GM23338 (cell line): ENCODE data around the gene ZNF22.

Source experiments
- CREB1 ChIP-seq: fragments of 250-450 bp; sonication (Bioruptor Pico); IDR thresholded peaks from 2 replicates; pipeline ENCODE4 v1.5.0; 2020; ENCODE audit warnings: low read depth, mild to moderate bottlenecking, moderate library complexity
- EZH2 ChIP-seq: fragments of 200-600 bp; sonication (generic); IDR thresholded peaks from one replicate; pipeline ENCODE4 v1.8.0; 2017; ENCODE audit warnings: antibody characterized with exemption, mild to moderate bottlenecking, low read depth; ENCODE audit not compliant: unreplicated experiment
- EZH2phosphoT487 ChIP-seq: fragments of 200-600 bp; sonication (generic); IDR thresholded peaks from one replicate; pipeline ENCODE4 v1.8.1; 2018; ENCODE audit warnings: antibody characterized with exemption; ENCODE audit not compliant: unreplicated experiment
- JUNB ChIP-seq: IDR thresholded peaks from one replicate; pipeline ENCODE4 v1.6.1; 2016; ENCODE audit warnings: antibody characterized with exemption; ENCODE audit not compliant: unreplicated experiment
- NANOG ChIP-seq: IDR thresholded peaks from 2 replicates; pipeline ENCODE4 v1.6.1; 2016; ENCODE audit warnings: antibody characterized with exemption, borderline replicate concordance
- POLR2AphosphoS5 ChIP-seq: IDR thresholded peaks from 2 replicates; pipeline ENCODE4 v1.6.1; 2016; ENCODE audit warnings: antibody characterized with exemption, low read depth
- STAT1 ChIP-seq: IDR thresholded peaks from one replicate; pipeline ENCODE4 v1.6.1; 2016; ENCODE audit warnings: antibody characterized with exemption; ENCODE audit not compliant: unreplicated experiment
- ZNF114 ChIP-seq: fragments of 250-450 bp; sonication (Bioruptor Pico); IDR thresholded peaks from 2 replicates; pipeline ENCODE4 v1.5.0; 2020; ENCODE audit warnings: mild to moderate bottlenecking, moderate library complexity
- ZNF331 ChIP-seq: fragments of 250-450 bp; sonication (Bioruptor Pico); IDR thresholded peaks from 2 replicates; pipeline ENCODE4 v1.5.0; 2020; ENCODE audit warnings: low read depth, mild to moderate bottlenecking, moderate library complexity
- TF ChIP-seq, protein P1 (sequence below), 2 experiments: fragments of 200-600 bp in 1 of 2; sonication (generic) in 1 of 2; conservative IDR thresholded peaks; 2 replicates each; pipeline versions ENCODE4 v1.5.1 to v1.6.1; 2016 to 2017; ENCODE audit warnings: antibody characterized with exemption in 2 of 2, low read depth in 2 of 2, mild to moderate bottlenecking in 2 of 2, moderate library complexity in 1 of 2
- TF ChIP-seq, protein P2 (sequence below): IDR thresholded peaks from one replicate; pipeline ENCODE4 v1.6.1; 2018; ENCODE audit warnings: antibody characterized with exemption; ENCODE audit not compliant: unreplicated experiment
- TF ChIP-seq, protein P3 (sequence below): IDR thresholded peaks from 2 replicates; pipeline ENCODE4 v1.6.1; 2016; ENCODE audit warnings: antibody characterized with exemption
- TF ChIP-seq, protein P4 (sequence below): fragments of 250-450 bp; sonication (Bioruptor Pico); IDR thresholded peaks from 2 replicates; pipeline ENCODE4 v1.5.0; 2020; ENCODE audit warnings: mild to moderate bottlenecking, moderate library complexity

DNA sequence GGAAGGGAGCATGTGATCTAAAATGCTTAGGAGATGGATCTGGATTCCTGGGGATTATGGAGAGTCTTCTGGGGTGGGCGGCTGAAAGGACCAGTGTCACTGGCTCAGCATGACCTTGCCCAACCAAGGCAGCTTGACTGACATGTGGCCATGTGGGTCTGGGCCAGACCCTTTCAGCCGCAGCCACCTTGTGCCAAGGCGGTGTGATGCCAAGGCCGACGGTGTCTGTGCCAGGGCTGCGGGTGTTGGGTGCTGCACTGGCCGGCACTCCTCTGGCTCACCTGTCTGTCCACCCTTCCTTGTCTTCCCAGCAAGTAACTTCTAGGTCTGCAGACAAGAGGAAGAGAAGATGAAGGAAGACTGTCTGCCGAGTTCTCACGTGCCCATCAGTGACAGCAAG, 30.9 kb upstream of the ZNF22 start:
- TF ChIP-seq, protein P1, sequence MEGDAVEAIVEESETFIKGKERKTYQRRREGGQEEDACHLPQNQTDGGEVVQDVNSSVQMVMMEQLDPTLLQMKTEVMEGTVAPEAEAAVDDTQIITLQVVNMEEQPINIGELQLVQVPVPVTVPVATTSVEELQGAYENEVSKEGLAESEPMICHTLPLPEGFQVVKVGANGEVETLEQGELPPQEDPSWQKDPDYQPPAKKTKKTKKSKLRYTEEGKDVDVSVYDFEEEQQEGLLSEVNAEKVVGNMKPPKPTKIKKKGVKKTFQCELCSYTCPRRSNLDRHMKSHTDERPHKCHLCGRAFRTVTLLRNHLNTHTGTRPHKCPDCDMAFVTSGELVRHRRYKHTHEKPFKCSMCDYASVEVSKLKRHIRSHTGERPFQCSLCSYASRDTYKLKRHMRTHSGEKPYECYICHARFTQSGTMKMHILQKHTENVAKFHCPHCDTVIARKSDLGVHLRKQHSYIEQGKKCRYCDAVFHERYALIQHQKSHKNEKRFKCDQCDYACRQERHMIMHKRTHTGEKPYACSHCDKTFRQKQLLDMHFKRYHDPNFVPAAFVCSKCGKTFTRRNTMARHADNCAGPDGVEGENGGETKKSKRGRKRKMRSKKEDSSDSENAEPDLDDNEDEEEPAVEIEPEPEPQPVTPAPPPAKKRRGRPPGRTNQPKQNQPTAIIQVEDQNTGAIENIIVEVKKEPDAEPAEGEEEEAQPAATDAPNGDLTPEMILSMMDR (conservative IDR thresholded peaks at IDR 0.05; ENCODE audit: low read depth in 2 of 2) = no peak
- TF ChIP-seq, protein P2, sequence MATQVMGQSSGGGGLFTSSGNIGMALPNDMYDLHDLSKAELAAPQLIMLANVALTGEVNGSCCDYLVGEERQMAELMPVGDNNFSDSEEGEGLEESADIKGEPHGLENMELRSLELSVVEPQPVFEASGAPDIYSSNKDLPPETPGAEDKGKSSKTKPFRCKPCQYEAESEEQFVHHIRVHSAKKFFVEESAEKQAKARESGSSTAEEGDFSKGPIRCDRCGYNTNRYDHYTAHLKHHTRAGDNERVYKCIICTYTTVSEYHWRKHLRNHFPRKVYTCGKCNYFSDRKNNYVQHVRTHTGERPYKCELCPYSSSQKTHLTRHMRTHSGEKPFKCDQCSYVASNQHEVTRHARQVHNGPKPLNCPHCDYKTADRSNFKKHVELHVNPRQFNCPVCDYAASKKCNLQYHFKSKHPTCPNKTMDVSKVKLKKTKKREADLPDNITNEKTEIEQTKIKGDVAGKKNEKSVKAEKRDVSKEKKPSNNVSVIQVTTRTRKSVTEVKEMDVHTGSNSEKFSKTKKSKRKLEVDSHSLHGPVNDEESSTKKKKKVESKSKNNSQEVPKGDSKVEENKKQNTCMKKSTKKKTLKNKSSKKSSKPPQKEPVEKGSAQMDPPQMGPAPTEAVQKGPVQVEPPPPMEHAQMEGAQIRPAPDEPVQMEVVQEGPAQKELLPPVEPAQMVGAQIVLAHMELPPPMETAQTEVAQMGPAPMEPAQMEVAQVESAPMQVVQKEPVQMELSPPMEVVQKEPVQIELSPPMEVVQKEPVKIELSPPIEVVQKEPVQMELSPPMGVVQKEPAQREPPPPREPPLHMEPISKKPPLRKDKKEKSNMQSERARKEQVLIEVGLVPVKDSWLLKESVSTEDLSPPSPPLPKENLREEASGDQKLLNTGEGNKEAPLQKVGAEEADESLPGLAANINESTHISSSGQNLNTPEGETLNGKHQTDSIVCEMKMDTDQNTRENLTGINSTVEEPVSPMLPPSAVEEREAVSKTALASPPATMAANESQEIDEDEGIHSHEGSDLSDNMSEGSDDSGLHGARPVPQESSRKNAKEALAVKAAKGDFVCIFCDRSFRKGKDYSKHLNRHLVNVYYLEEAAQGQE = no peak
- no peak for TF ChIP-seq POLR2AphosphoS5
- TF ChIP-seq EZH2phosphoT487 = no peak
- no peak for TF ChIP-seq EZH2
- no peak for TF ChIP-seq JUNB
- TF ChIP-seq CREB1 (CRISPR knock-in tag) = no peak
- no peak for TF ChIP-seq NANOG
- no peak for TF ChIP-seq STAT1
- no peak for TF ChIP-seq ZNF331 (CRISPR knock-in tag)
- TF ChIP-seq ZNF114 (CRISPR knock-in tag) = no peak
- TF ChIP-seq, protein P3, sequence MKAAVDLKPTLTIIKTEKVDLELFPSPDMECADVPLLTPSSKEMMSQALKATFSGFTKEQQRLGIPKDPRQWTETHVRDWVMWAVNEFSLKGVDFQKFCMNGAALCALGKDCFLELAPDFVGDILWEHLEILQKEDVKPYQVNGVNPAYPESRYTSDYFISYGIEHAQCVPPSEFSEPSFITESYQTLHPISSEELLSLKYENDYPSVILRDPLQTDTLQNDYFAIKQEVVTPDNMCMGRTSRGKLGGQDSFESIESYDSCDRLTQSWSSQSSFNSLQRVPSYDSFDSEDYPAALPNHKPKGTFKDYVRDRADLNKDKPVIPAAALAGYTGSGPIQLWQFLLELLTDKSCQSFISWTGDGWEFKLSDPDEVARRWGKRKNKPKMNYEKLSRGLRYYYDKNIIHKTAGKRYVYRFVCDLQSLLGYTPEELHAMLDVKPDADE = no peak
- TF ChIP-seq, protein P4, sequence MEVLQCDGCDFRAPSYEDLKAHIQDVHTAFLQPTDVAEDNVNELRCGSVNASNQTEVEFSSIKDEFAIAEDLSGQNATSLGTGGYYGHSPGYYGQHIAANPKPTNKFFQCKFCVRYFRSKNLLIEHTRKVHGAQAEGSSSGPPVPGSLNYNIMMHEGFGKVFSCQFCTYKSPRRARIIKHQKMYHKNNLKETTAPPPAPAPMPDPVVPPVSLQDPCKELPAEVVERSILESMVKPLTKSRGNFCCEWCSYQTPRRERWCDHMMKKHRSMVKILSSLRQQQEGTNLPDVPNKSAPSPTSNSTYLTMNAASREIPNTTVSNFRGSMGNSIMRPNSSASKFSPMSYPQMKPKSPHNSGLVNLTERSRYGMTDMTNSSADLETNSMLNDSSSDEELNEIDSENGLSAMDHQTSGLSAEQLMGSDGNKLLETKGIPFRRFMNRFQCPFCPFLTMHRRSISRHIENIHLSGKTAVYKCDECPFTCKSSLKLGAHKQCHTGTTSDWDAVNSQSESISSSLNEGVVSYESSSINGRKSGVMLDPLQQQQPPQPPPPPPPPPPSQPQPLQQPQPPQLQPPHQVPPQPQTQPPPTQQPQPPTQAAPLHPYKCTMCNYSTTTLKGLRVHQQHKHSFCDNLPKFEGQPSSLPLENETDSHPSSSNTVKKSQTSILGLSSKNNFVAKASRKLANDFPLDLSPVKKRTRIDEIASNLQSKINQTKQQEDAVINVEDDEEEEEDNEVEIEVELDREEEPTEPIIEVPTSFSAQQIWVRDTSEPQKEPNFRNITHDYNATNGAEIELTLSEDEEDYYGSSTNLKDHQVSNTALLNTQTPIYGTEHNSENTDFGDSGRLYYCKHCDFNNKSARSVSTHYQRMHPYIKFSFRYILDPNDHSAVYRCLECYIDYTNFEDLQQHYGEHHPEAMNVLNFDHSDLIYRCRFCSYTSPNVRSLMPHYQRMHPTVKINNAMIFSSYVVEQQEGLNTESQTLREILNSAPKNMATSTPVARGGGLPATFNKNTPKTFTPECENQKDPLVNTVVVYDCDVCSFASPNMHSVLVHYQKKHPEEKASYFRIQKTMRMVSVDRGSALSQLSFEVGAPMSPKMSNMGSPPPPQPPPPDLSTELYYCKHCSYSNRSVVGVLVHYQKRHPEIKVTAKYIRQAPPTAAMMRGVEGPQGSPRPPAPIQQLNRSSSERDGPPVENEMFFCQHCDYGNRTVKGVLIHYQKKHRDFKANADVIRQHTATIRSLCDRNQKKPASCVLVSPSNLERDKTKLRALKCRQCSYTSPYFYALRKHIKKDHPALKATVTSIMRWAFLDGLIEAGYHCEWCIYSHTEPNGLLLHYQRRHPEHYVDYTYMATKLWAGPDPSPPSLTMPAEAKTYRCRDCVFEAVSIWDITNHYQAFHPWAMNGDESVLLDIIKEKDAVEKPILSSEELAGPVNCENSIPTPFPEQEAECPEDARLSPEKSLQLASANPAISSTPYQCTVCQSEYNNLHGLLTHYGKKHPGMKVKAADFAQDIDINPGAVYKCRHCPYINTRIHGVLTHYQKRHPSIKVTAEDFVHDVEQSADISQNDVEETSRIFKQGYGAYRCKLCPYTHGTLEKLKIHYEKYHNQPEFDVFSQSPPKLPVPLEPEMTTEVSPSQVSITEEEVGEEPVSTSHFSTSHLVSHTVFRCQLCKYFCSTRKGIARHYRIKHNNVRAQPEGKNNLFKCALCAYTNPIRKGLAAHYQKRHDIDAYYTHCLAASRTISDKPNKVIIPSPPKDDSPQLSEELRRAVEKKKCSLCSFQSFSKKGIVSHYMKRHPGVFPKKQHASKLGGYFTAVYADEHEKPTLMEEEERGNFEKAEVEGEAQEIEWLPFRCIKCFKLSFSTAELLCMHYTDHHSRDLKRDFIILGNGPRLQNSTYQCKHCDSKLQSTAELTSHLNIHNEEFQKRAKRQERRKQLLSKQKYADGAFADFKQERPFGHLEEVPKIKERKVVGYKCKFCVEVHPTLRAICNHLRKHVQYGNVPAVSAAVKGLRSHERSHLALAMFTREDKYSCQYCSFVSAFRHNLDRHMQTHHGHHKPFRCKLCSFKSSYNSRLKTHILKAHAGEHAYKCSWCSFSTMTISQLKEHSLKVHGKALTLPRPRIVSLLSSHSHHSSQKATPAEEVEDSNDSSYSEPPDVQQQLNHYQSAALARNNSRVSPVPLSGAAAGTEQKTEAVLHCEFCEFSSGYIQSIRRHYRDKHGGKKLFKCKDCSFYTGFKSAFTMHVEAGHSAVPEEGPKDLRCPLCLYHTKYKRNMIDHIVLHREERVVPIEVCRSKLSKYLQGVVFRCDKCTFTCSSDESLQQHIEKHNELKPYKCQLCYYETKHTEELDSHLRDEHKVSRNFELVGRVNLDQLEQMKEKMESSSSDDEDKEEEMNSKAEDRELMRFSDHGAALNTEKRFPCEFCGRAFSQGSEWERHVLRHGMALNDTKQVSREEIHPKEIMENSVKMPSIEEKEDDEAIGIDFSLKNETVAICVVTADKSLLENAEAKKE (CRISPR knock-in tag) = no peak
